AG09309 (cell line): ENCODE data around the gene ABCA12.

Source experiments
- DNase-seq: peaks from one replicate; pipeline ENCODE4 v3.0.0-alpha.2; 2010; ENCODE audit warnings: low read depth
- H3K4me3 ChIP-seq: 2 replicates; pipeline ENCODE4 v1.5.1; 2011; ENCODE audit warnings: mild to moderate bottlenecking, low read depth, low read length, moderate library complexity; ENCODE audit not compliant: control insufficient read depth
- CTCF ChIP-seq: IDR thresholded peaks from 2 replicates; pipeline ENCODE4 v1.5.1; 2011; ENCODE audit warnings: mild to moderate bottlenecking, low read depth, low read length, inconsistent platforms; ENCODE audit not compliant: insufficient read depth, control insufficient read depth; ENCODE audit errors: missing control alignments

The ABCA12 gene

GRCh38 chr2:215052810-215053209, 85.6 kb downstream of the ABCA12 start:
- no peak for TF ChIP-seq CTCF
- DNase-seq: no peak
- H3K4me3 ChIP-seq: no peak overlapping the region

DNA sequence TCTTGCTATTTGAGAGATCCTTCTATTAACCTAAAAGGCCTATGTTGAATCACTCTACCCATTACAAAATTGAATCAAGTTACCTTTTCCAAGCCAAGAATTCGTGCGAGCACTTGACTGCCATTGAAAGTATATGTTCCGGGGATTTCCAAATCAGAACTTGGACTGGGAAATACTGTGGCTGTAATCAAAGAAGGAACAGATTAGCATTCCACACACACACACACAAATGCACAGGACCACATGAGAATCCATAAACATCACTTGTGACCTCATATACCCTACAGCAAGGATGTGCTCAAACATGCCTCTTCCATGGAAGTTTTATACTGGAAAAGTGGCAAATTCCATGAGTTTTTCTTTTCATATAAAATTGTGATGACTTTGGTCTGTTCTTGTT, 86.0 kb downstream of the ABCA12 start:
- no peak for TF ChIP-seq CTCF
- no peak for DNase-seq
- H3K4me3 ChIP-seq: no peak overlapping the region

DNA sequence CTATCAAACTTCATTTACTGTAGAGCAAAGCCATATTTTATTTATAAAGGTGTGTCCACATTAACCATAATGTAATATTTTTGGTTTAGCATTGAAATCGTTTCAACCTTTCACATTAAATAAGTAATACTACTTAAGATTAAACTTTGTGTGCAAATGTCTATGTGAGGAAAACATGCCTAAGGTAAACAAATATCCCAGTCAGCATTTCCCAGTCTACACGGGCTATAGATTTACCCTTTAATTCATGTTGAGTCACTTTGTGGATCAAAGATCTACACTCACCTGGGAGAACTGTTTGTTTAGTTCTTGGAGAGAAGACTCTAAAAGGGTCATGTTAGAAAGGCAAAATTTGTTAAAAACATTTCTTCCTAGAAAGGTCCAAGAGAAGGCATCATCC, 89.1 kb downstream of the ABCA12 start:
- TF ChIP-seq CTCF: no peak
- DNase-seq: no peak
- no peak overlapping the region for H3K4me3 ChIP-seq

- no peak for DNase-seq
- H3K4me3 ChIP-seq: no peak overlapping the region
- TF ChIP-seq CTCF: no peak
These were observed 100.0 kb downstream of the ABCA12 start for GRCh38 chr2:215038421-215038820.

DNA sequence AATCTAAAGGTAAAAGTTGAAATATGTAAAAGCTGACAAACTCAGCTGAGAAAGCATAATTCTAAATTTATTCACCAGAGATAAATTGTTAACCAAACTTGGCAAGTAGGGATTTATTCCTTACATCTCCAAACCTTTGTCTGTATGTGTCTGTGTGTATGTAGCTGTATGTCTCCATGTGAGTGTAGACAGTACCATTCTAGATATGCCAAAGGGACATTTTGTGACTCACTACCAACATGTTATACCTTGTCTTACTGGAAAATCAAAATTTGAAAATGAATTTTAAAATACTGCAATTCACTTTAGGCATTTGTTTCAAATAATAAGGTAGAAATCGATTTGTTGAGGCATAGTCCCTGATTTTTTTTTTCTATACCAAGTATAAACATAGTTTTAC, 102.1 kb downstream of the ABCA12 start:
- TF ChIP-seq CTCF: no peak
- no peak for DNase-seq
- no peak overlapping the region for H3K4me3 ChIP-seq

DNA sequence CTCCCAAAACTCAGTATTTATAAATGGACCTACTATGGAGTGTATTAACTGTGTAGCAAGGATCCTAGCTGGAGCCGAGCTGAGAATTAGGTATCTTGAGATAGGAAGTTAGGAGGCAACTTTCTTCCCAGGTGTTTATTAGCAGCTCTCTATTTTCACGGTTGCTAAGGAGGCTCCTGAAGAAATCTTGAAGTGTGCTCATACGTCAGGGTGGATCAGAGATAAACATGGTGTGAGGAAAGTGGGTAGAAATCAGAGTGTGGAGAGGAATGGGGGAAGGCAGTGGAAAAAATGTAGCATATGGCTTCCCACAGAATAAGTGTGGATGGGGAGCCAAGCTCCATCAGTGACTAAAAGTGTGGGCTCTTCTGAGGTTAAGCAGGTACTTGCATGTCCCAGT, 104.3 kb downstream of the ABCA12 start:
- no peak for TF ChIP-seq CTCF
- DNase-seq: no peak
- no peak overlapping the region for H3K4me3 ChIP-seq

- no peak overlapping the region for H3K4me3 ChIP-seq
- no peak for TF ChIP-seq CTCF
- DNase-seq: no peak
These were observed 106.3 kb downstream of the ABCA12 start for GRCh38 chr2:215032153-215032552.
